Testis (tissue), 3 donors: Measurements from ENCODE around the gene SPACA5. TPM values are rescaled to one million over a fixed set of nuclear protein-coding genes. Genes with fewer than 3 reads are reported as not detected.
"Not testable (repeated sequence)": the region's sequence is repeated elsewhere in the genome, so short reads cannot be mapped to it uniquely, and the experiment has no call there.

ENCODE experiments used
- DNase-seq: peaks from one replicate; pipeline ENCODE4 v3.0.0-alpha.2; 2019
- H3K27ac ChIP-seq, 2 donors: fragments of 200-600 bp; sonication (generic); one replicate each; pipeline ENCODE4 v1.5.1; 2019
- H3K27me3 ChIP-seq: fragments of 200-600 bp; sonication (generic); one replicate; pipeline ENCODE4 v1.5.1; 2019
- H3K36me3 ChIP-seq: fragments of 200-600 bp; sonication (generic); one replicate; pipeline ENCODE4 v1.5.1; 2017; ENCODE audit warnings: low read depth; ENCODE audit errors: missing control alignments
- H3K4me1 ChIP-seq: fragments of 200-600 bp; sonication (generic); one replicate; pipeline ENCODE4 v1.5.1; 2019
- H3K4me3 ChIP-seq, 2 donors: fragments of 200-600 bp; sonication (generic); one replicate each; pipeline ENCODE4 v1.5.1; 2017 to 2019
- H3K9me3 ChIP-seq: fragments of 200-600 bp; sonication (generic); one replicate; pipeline ENCODE4 v1.5.1; 2017
- POLR2A ChIP-seq: fragments of 450-650 bp; IDR thresholded peaks from one replicate; pipeline ENCODE4 v1.6.1; 2017; ENCODE audit warnings: antibody characterized with exemption, mild to moderate bottlenecking, moderate library complexity
- WGBS, 2 donors: methylation state at CpG; one replicate each; pipeline ENCODE4 v1.1.5; 2018; 5-methylcytosine and 5-hydroxymethylcytosine counted together
- intact Hi-C: fragments of 100-400 bp; cut with DNase I; formaldehyde crosslinking; loops from one replicate; pipeline ENCODE4 v1.15.1; 2023; ENCODE audit warnings: low total_unique reads
- polyA plus RNA-seq: library from polyadenylated mRNA; stranded (reverse); fragments of 350-450 nt; fragmentation: Illumina TruSeq; extraction: RNeasy Lipid Tissue Mini Kit (QIAGEN cat#74804); gene quantifications from one replicate; pipeline ENCODE4 v1.2.3, GENCODE V29; 2014; ENCODE audit warnings: low read depth, low replicate concordance; ENCODE audit not compliant: insufficient read depth
- total RNA-seq, 2 donors: library from RNA; depleted of rRNA; stranded (reverse); fragments of >200 nt; gene quantifications; one replicate each; pipeline ENCODE4 v1.2.3, GENCODE V29; 2016
- TF ChIP-seq, protein P1 (sequence below), 3 experiments: fragments of 450-650 bp in 2 of 3; fragments of 200-600 bp in 1 of 3; sonication (generic) in 1 of 3; IDR thresholded peaks; one replicate each; pipeline ENCODE4 v1.5.1; 2016 to 2019; ENCODE audit warnings: antibody characterized with exemption in 3 of 3, mild to moderate bottlenecking in 2 of 3, moderate library complexity in 1 of 3

Gene SPACA5
- total and polyA plus RNA-seq, 3 donors from 2014 or later, result 9.5 to 23.4 (median 18.9) TPM

DNA sequence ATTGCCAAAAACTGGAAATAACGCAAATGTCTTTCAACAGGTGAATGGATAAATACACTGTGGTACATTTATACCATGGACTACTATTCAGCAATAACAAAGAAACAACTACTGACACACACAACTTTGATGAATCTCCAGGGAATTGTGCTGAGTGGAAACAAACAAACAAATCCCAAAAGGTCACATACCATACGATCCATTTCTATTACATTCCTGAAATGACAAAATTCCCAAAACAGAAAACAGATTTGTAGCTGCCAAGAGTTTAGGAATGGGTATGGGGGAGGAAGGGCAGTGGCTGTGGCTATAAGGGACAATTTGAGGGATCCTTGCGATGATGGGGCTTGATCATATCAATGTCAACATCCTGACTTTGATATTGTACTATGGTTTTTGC is 5.5 kb upstream of the SPACA5 start:
- intact Hi-C loops, result no loop called here
- Histone ChIP-seq H3K36me3 (no peaks in the 10 kb centered on the region), H3K9me3 (no peaks in the 10 kb centered on the region), H3K27ac (no peak overlapping the region), H3K27me3 (no peaks in the 10 kb centered on the region), H3K4me1 (no peaks in the 10 kb centered on the region), H3K4me3 (no peak overlapping the region)
- TF ChIP-seq, protein P1, sequence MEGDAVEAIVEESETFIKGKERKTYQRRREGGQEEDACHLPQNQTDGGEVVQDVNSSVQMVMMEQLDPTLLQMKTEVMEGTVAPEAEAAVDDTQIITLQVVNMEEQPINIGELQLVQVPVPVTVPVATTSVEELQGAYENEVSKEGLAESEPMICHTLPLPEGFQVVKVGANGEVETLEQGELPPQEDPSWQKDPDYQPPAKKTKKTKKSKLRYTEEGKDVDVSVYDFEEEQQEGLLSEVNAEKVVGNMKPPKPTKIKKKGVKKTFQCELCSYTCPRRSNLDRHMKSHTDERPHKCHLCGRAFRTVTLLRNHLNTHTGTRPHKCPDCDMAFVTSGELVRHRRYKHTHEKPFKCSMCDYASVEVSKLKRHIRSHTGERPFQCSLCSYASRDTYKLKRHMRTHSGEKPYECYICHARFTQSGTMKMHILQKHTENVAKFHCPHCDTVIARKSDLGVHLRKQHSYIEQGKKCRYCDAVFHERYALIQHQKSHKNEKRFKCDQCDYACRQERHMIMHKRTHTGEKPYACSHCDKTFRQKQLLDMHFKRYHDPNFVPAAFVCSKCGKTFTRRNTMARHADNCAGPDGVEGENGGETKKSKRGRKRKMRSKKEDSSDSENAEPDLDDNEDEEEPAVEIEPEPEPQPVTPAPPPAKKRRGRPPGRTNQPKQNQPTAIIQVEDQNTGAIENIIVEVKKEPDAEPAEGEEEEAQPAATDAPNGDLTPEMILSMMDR (IDR thresholded peaks at IDR 0.05), result no peak
- TF ChIP-seq POLR2A, result no peak
- 62 to 71% methylated on average over 3 of the region's 3 CpGs for WGBS, 2 donors
- DNase-seq, result no peak

GRCh38 chrX:48002319-48002718 is 4.5 kb upstream of the SPACA5 start:
- WGBS, 2 donors, result 60 to 69% methylated on average over 3 of the region's 3 CpGs
- no peak for DNase-seq
- H3K27me3 ChIP-seq, result no peaks in the 10 kb centered on the region
- H3K27ac ChIP-seq, result no peak overlapping the region
- intact Hi-C loops, result no loop called here
- H3K36me3 ChIP-seq, result no peaks in the 10 kb centered on the region
- H3K4me3 ChIP-seq, result no peak overlapping the region
- no peaks in the 10 kb centered on the region for H3K9me3 ChIP-seq
- H3K4me1 ChIP-seq, result no peaks in the 10 kb centered on the region
- TF ChIP-seq, protein P1 (IDR thresholded peaks at IDR 0.05), result no peak
- no peak for TF ChIP-seq POLR2A

- Histone ChIP-seq H3K27ac (no peak overlapping the region), H3K36me3 (no peaks in the 10 kb centered on the region), H3K27me3 (no peaks in the 10 kb centered on the region), H3K4me3 (peak overlapping the region; percentile 59 to 60), H3K9me3 (no peaks in the 10 kb centered on the region), H3K4me1 (no peaks in the 10 kb centered on the region)
- 26 to 36% methylated on average over 7 of the region's 7 CpGs for WGBS, 2 donors
- intact Hi-C loops, result no loop called here
- DNase-seq, result no peak
- TF ChIP-seq, protein P1 (IDR thresholded peaks at IDR 0.05), result no peak
- TF ChIP-seq POLR2A, result no peak
Measured at GRCh38 chrX:48002929-48003328, 3.9 kb upstream of the SPACA5 start.

DNA sequence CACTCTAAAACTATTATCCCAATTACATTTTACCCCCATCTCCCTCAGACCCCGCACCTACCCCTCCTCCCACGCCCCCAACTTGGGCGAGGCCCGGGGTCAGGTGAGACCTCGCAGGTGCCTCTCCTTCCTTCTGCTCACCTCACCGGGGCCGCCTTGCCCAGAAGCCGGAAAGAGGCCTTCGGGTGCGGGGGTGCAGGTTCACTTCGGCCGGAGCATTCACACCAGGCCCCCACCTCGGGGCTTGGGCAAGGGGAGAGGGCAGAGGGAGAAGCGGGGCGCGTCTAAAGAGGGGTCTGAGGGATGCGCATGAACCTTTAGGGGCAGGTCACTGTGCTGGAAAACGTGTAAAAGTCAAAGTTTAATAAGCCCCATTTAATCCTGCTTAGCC is 3.4 kb upstream of the SPACA5 start:
- peak overlapping the region; percentile 59 to 60 for H3K4me3 ChIP-seq
- DNase-seq, result no peak
- H3K27ac ChIP-seq, result peak overlapping the region; percentile 39 to 50
- no peaks in the 10 kb centered on the region for H3K27me3 ChIP-seq
- TF ChIP-seq POLR2A, result no peak
- TF ChIP-seq, protein P1 (IDR thresholded peaks at IDR 0.05), result no peak
- intact Hi-C loops, result no loop called here
- H3K36me3 ChIP-seq, result no peaks in the 10 kb centered on the region
- H3K9me3 ChIP-seq, result no peaks in the 10 kb centered on the region
- 1 to 2% methylated on average over 14 to 18 of the region's 18 CpGs for WGBS, 2 donors
- H3K4me1 ChIP-seq, result no peaks in the 10 kb centered on the region

DNA sequence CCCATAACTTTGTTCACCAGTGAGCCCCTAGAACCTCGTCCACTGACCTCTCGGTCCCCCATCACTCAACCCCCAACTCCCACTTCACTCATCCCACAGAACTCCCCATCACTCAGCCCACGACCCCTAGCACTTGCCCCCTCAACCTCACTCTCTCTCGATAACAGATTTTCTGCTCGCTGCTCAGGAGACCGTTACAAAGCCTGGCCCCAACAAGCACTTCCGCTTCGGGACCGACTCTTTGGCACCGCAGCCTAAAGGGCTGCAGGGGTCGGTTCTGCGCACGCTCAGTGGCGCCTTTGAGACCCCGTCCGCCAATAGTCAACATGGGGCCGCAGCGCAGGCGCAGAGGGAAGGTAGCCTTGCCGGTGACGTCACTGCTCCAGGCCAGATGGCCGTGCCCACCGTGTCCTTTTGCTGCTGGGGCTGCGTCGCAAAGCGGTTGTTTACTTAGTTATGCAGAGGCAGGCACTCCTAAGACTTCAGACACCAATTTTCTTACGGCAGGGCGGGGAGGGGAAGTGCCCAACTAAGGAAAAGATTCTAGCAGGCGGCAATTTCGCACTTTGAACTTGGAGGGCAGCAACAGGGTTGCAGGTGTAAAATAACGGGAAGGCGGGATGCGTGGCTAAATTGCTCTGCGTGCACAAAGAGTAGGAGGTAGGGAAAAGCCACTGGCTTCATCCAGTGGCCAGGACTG is 2.9 kb upstream of the SPACA5 start, which contains the start of gene ZNF182:
Gene ZNF182, minus strand, starts transcription at position 232 of the 700 bp plus-strand sequence. CDS start 1,380 bp downstream, outside the sequence.
- Histone ChIP-seq H3K4me3 (peak within 1 kb of the TSS; percentile 59 to 60), H3K9me3 (no peaks in the 10 kb centered on the region), H3K36me3 (no peaks in the 10 kb centered on the region), H3K4me1 (no peaks in the 10 kb centered on the region), H3K27ac (peak within 1 kb of the TSS; percentile 39 to 50), H3K27me3 (no peaks in the 10 kb centered on the region)
- 0 to 1% methylated on average over 23 to 28 of the region's 34 CpGs for WGBS, 2 donors
- DNase-seq, result peak; percentile 93
- intact Hi-C loops, result no loop called here
- TF ChIP-seq POLR2A, result no peak
- TF ChIP-seq, protein P1 (IDR thresholded peaks at IDR 0.05), result no peak

- H3K9me3 ChIP-seq, H3K4me3 ChIP-seq, intact Hi-C loops, H3K27me3 ChIP-seq, DNase-seq, H3K4me1 ChIP-seq, H3K27ac ChIP-seq, H3K36me3 ChIP-seq: not testable (repeated sequence)
- WGBS, 2 donors, result no CpG with 5 or more reads among the region's 2 CpGs
Measured at GRCh38 chrX:48009445-48009960, 2.7 kb downstream of the SPACA5 start.
